HFFc6 (cell line): ENCODE data around the gene GIT2. TPM values are rescaled to one million over a fixed set of nuclear protein-coding genes. Genes with fewer than 3 reads are reported as not detected.

Source experiments
- DNase-seq: peaks from one replicate; pipeline ENCODE4 v3.0.0-alpha.2; 2018
- H3K27ac Mint-ChIP-seq: 2 replicates; pipeline ENCODE4 v1.8.0; 2020; ENCODE audit warnings: mild to moderate bottlenecking, mixed read lengths
- H3K27me3 Mint-ChIP-seq: 2 replicates; pipeline ENCODE4 v1.8.0; 2021; ENCODE audit warnings: mild to moderate bottlenecking, moderate library complexity, mixed read lengths; ENCODE audit not compliant: insufficient read depth
- H3K36me3 Mint-ChIP-seq: 2 replicates; pipeline ENCODE4 v1.8.0; 2021; ENCODE audit warnings: low read depth, mixed read lengths
- H3K4me1 Mint-ChIP-seq: 2 replicates; pipeline ENCODE4 v1.8.0; 2020; ENCODE audit warnings: low read depth, mixed read lengths
- H3K4me3 Mint-ChIP-seq: 2 replicates; pipeline ENCODE4 v1.8.0; 2020; ENCODE audit warnings: mild to moderate bottlenecking, moderate library complexity, mixed read lengths
- H3K9me3 Mint-ChIP-seq: 2 replicates; pipeline ENCODE4 v1.8.0; 2020; ENCODE audit warnings: mild to moderate bottlenecking, mixed read lengths
- total RNA-seq, 6 experiments: library from RNA; stranded (reverse); fragmentation: NEBNext Ultra II Directional; extraction: Animal tissue kit (Norgen Biotek cat#: 25700); gene quantifications; 2 replicates in 1 of 6; 3 replicates in 5 of 6; pipeline ENCODE4 v1.2.3, GENCODE V29; 2021
- TF ChIP-seq, protein P1 (sequence below): fragments of 200-600 bp; sonication (generic); IDR thresholded peaks from 2 replicates; pipeline ENCODE4 v1.5.0; 2021; ENCODE audit warnings: antibody characterized with exemption, mild to moderate bottlenecking

The GIT2 gene
- total RNA-seq, 6 experiments from 2014 or later = 56.9 to 68.8 (median 64.9) TPM

DNA sequence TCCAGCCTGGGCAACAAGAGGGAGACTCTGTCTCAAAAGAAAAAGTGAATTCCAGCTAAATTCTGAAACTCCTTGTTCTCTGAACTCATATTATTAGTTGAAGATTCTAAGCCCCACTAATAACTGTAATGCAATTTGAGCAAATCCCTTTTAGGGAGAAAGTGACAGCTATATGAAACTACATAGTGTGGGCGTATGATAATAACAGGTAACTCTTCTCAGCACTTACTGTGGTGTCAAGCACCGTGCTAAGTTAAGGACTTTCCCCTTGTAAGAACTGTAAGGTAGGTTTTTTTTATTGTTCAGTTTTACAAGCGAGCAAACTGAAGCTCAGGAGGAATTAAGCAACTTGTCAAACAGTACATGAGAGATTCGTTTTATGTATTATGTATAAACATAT lies 8.4 kb upstream of the GIT2 start:
- TF ChIP-seq, protein P1, sequence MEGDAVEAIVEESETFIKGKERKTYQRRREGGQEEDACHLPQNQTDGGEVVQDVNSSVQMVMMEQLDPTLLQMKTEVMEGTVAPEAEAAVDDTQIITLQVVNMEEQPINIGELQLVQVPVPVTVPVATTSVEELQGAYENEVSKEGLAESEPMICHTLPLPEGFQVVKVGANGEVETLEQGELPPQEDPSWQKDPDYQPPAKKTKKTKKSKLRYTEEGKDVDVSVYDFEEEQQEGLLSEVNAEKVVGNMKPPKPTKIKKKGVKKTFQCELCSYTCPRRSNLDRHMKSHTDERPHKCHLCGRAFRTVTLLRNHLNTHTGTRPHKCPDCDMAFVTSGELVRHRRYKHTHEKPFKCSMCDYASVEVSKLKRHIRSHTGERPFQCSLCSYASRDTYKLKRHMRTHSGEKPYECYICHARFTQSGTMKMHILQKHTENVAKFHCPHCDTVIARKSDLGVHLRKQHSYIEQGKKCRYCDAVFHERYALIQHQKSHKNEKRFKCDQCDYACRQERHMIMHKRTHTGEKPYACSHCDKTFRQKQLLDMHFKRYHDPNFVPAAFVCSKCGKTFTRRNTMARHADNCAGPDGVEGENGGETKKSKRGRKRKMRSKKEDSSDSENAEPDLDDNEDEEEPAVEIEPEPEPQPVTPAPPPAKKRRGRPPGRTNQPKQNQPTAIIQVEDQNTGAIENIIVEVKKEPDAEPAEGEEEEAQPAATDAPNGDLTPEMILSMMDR = no peak
- 0 out of 2 replicates have a peak, but pooled peaks cover 2% of the 10 kb centered on the region for H3K27me3 Mint-ChIP-seq
- H3K27ac Mint-ChIP-seq = peak overlapping the region; percentile 11; the same call in 1 of the 2 replicates
- H3K4me1 Mint-ChIP-seq = peaks cover 49% of the 10 kb centered on the region
- DNase-seq = no peak
- H3K36me3 Mint-ChIP-seq = peaks cover 63% of the 10 kb centered on the region
- no peaks in the 10 kb centered on the region for H3K9me3 Mint-ChIP-seq
- H3K4me3 Mint-ChIP-seq = no peak overlapping the region

DNA sequence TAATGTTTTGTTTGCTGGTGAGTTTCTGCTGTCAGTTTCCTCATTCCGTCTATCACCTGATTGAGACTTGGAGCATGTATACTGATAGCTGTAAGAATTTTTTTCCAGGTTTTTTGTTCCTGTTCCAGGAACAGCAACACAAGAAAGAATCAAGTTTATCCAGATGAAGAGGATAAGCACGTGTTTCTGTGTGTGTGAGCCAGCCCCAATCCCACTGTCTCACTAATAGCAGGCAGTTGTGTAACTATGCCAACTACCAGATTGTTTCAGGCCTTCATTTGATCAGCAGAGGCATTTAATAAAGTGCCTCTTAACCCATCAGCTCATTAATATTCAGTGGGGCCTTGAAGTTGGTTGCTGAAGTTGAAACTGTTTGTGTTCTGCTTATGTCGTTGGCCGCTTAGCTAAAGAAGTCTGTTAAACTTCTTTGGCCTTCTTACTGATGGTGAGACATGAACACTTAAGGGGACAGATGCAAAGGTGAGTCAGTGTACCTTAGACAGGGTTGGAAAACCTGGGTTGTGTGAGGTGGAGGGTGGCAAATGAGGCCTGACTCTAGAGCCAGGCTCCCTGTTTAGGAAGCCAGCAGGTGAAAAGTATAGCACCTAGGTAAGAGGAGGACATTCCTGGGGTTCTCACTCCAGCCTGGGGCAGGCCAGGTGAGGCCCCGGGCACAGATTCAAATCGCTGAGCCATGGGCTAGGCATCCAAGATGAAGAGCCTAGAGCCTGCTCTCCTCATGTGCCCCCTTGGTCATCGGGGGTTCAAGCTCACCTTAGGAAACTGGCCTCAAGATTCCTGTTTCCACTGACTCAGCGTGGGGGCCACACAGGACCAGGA lies 6.7 kb upstream of the GIT2 start:
- peak; percentile 66 for DNase-seq
- Mint-ChIP-seq H3K4me3 (peak overlapping the region; percentile 100), H3K4me1 (peaks cover 51% of the 10 kb centered on the region), H3K27ac (peak overlapping the region; percentile 95), H3K27me3 (peaks cover 5% of the 10 kb centered on the region; the same call in 1 of the 2 replicates), H3K36me3 (peaks cover 54% of the 10 kb centered on the region), H3K9me3 (no peaks in the 10 kb centered on the region)
- TF ChIP-seq, protein P1 = no peak

DNA sequence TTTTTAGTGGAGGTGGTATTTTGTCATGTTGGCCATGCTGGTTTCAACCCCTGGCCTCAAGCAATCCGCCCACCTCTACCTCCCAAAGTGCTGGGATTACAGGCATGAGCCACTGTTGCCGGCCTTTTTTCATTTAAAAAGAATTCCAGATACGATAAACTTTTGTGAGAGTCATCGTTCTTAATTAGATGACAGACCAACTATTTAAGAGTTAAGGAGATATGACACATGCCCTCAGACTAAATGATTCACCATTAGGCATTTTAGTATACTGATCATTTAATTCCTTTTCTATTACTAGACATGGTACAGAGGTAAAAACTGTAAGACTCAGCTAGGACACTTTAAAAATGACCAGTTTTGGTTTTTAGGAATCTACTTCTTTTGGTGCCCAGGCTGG lies 5.4 kb upstream of the GIT2 start:
- TF ChIP-seq, protein P1 = no peak
- Mint-ChIP-seq H3K27me3 (peaks cover 5% of the 10 kb centered on the region; the same call in 1 of the 2 replicates), H3K9me3 (no peaks in the 10 kb centered on the region), H3K4me1 (peaks cover 55% of the 10 kb centered on the region), H3K36me3 (peaks cover 45% of the 10 kb centered on the region), H3K4me3 (peak overlapping the region; percentile 100), H3K27ac (peak overlapping the region; percentile 95)
- DNase-seq = peak; percentile 92

DNA sequence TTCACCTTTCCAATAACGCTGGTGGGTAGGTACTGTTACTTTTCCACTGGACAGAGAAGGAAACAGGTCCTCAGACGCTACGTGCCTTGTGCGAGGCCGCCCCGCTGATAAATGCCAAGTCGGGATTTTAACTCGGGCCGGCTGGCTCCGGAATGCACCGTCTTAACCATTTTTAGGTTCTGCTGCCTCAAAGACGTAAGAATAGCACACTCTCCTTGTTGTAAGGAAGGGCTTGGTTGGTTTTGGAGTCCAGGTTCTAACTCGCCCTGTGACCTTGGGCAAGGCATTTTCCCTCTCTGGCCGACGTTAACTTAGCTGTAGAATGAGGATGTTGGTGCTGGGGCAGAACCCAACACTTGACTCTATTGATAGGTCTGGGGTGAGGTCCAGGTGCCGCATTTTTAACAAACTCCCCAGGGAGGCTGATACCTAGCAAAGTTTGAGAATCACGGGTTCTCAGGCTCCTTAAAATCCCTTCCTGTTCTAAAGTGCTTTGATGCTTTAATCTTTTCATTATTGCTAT lies 3.9 kb upstream of the GIT2 start:
- peak overlapping the region; percentile 100 for H3K4me3 Mint-ChIP-seq
- H3K4me1 Mint-ChIP-seq = peaks cover 49% of the 10 kb centered on the region
- H3K9me3 Mint-ChIP-seq = no peaks in the 10 kb centered on the region
- peak overlapping the region; percentile 95 for H3K27ac Mint-ChIP-seq
- peaks cover 5% of the 10 kb centered on the region; the same call in 1 of the 2 replicates for H3K27me3 Mint-ChIP-seq
- TF ChIP-seq, protein P1 = no peak
- H3K36me3 Mint-ChIP-seq = peaks cover 34% of the 10 kb centered on the region
- no peak for DNase-seq

DNA sequence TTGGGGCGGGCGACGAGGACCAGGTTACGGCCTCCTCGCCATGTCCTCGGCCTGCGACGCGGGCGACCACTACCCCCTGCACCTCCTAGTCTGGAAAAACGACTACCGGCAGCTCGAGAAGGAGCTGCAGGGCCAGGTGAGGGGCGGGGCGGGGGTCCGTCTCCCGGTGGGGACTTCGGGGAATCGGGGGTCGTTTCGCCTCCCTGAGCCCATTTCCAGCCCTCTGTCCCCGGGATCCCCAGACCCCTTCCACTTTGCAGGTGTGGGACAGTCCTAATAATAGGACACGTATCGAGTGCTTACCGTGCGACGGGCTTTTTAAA lies 3.4 kb upstream of the GIT2 start:
- TF ChIP-seq, protein P1 = no peak
- peak overlapping the region; percentile 95 for H3K27ac Mint-ChIP-seq
- DNase-seq = no peak
- H3K36me3 Mint-ChIP-seq = peaks cover 34% of the 10 kb centered on the region
- peak overlapping the region; percentile 100 for H3K4me3 Mint-ChIP-seq
- peaks cover 53% of the 10 kb centered on the region for H3K4me1 Mint-ChIP-seq
- H3K27me3 Mint-ChIP-seq = peaks cover 5% of the 10 kb centered on the region; the same call in 1 of the 2 replicates
- H3K9me3 Mint-ChIP-seq = no peaks in the 10 kb centered on the region
